Measurements from ENCODE around the gene RPTN.

DNA sequence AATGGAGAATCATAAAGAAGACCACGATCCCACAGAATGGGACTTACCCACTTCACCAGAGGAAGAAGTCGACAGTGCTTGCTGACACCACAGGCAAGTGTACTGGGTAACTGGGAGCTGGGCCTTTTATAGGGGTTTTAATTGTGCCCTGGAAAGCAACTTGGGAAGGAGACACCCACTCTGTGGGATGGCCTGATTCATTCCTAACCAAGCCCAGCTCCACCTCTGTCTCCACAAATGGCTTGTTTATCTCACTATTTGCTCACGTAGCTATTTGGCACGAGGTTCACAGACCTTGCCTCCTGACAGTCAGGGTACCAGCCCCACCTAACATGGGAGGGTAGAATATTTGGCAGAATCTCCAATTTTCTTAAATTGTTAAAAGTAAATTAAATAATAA is 43.7 kb downstream of the RPTN start, which contains the start of gene TCHH:
- no peak for TF ChIP-seq SUZ12 (IDR thresholded peaks at IDR 0.05; ENCODE audit: extremely low read depth, insufficient read depth, insufficient read length)
- TF ChIP-seq ZNF274 (IDR thresholded peaks at IDR 0.05; ENCODE audit: low read depth, low read length), result no peak

Data from NT2/D1 (cell line).